Right atrium auricular region (tissue), 2 donors: ENCODE measurements around the gene HS3ST3A1. TPM values are rescaled to one million over a fixed set of nuclear protein-coding genes. Genes with fewer than 3 reads are reported as not detected.

Experiments
- DNase-seq: peaks from one replicate; pipeline ENCODE4 v3.0.0-alpha.2; 2019; ENCODE audit warnings: low spot score
- H3K27ac ChIP-seq, 2 donors: fragments of 200-600 bp; sonication (generic); 1 replicate in 1 of 2; 2 replicates in 1 of 2; pipeline ENCODE4 v1.5.1; 2016 to 2019
- H3K27me3 ChIP-seq, 2 donors: fragments of 200-600 bp; sonication (generic); one replicate each; pipeline versions ENCODE4 v1.5.1 to v1.6.0; 2017 to 2019
- H3K36me3 ChIP-seq: fragments of 200-600 bp; sonication (generic); one replicate; pipeline ENCODE4 v1.5.1; 2016
- H3K4me1 ChIP-seq, 2 donors: fragments of 200-600 bp; sonication (generic); one replicate each; pipeline versions ENCODE4 v1.5.1 to v1.6.0; 2017 to 2019
- H3K4me3 ChIP-seq, 2 donors: fragments of 200-600 bp; sonication (generic); 1 replicate in 1 of 2; 2 replicates in 1 of 2; pipeline ENCODE4 v1.5.1; 2017 to 2019; ENCODE audit warnings: mild to moderate bottlenecking in 1 of 2, moderate library complexity in 1 of 2
- H3K9me3 ChIP-seq, 2 donors: fragments of 200-600 bp; sonication (generic); one replicate each; pipeline ENCODE4 v1.5.1; 2019
- CTCF ChIP-seq, 2 donors: fragments of 200-600 bp; sonication (generic); IDR thresholded peaks; one replicate each; pipeline ENCODE4 v1.5.1; 2019; ENCODE audit warnings: antibody characterized with exemption in 2 of 2
- total RNA-seq, 2 donors: library from RNA; depleted of rRNA; stranded (reverse); fragments of >200 nt; gene quantifications; one replicate each; pipeline ENCODE4 v1.1.0, GENCODE V29; 2016

HS3ST3A1 gene
- 1 to 10 TPM in 1 of 2 donors, not detected in 1; 5.6 TPM for total RNA-seq

- H3K4me1 ChIP-seq: peaks cover 0 to 15% of the 10 kb centered on the region in 2 donors
- peaks cover 14% of the 10 kb centered on the region in 2 donors for H3K27me3 ChIP-seq
- no peak for TF ChIP-seq CTCF (IDR thresholded peaks at IDR 0.05)
- no peaks in the 10 kb centered on the region for H3K9me3 ChIP-seq
- peak within 1 kb of the TSS; percentile 20 to 49 for H3K4me3 ChIP-seq
- no peak for DNase-seq
- H3K36me3 ChIP-seq: no peaks in the 10 kb centered on the region
- H3K27ac ChIP-seq: no peak within 1 kb of the TSS
Observed at GRCh38 chr17:13601776-13602551, at the start of gene HS3ST3A1. Gene HS3ST3A1 (minus strand): TSS chr17:13601929. CDS start chr17:13601129, 800 bp downstream.

- TF ChIP-seq CTCF (IDR thresholded peaks at IDR 0.05): no peak
- Histone ChIP-seq H3K4me3 (no peak overlapping the region), H3K9me3 (no peaks in the 10 kb centered on the region), H3K27ac (no peak overlapping the region), H3K27me3 (no peaks in the 10 kb centered on the region), H3K4me1 (no peaks in the 10 kb centered on the region), H3K36me3 (no peaks in the 10 kb centered on the region)
- no peak for DNase-seq
Observed at GRCh38 chr17:13650096-13650675, 48.5 kb upstream of the HS3ST3A1 start.

- no peak overlapping the region for H3K27ac ChIP-seq
- H3K4me3 ChIP-seq: no peak overlapping the region
- H3K9me3 ChIP-seq: no peaks in the 10 kb centered on the region
- no peaks in the 10 kb centered on the region for H3K27me3 ChIP-seq
- H3K36me3 ChIP-seq: no peaks in the 10 kb centered on the region
- no peak for TF ChIP-seq CTCF (IDR thresholded peaks at IDR 0.05)
- H3K4me1 ChIP-seq: no peaks in the 10 kb centered on the region
- DNase-seq: no peak
Observed at GRCh38 chr17:13647543-13648021, 45.9 kb upstream of the HS3ST3A1 start.

- H3K9me3 ChIP-seq: no peaks in the 10 kb centered on the region
- TF ChIP-seq CTCF (IDR thresholded peaks at IDR 0.05): no peak
- DNase-seq: no peak
- H3K4me3 ChIP-seq: no peak overlapping the region
- H3K27me3 ChIP-seq: no peaks in the 10 kb centered on the region
- H3K4me1 ChIP-seq: no peaks in the 10 kb centered on the region
- no peak overlapping the region for H3K27ac ChIP-seq
- H3K36me3 ChIP-seq: no peaks in the 10 kb centered on the region
Observed at GRCh38 chr17:13646969-13647542, 45.3 kb upstream of the HS3ST3A1 start.

GRCh38 chr17:13646411-13646810 lies 44.7 kb upstream of the HS3ST3A1 start:
- no peak for DNase-seq
- Histone ChIP-seq H3K27me3 (no peaks in the 10 kb centered on the region), H3K27ac (no peak overlapping the region), H3K4me1 (no peaks in the 10 kb centered on the region), H3K36me3 (no peaks in the 10 kb centered on the region), H3K4me3 (no peak overlapping the region), H3K9me3 (no peaks in the 10 kb centered on the region)
- no peak for TF ChIP-seq CTCF (IDR thresholded peaks at IDR 0.05)
